ENCODE data around the gene FOXP1. TPM values are rescaled to one million over a fixed set of nuclear protein-coding genes. Genes with fewer than 3 reads are reported as not detected.

FOXP1 gene
- total RNA-seq, 2 experiments from 2014 or later: 493 to 508 TPM

DNA sequence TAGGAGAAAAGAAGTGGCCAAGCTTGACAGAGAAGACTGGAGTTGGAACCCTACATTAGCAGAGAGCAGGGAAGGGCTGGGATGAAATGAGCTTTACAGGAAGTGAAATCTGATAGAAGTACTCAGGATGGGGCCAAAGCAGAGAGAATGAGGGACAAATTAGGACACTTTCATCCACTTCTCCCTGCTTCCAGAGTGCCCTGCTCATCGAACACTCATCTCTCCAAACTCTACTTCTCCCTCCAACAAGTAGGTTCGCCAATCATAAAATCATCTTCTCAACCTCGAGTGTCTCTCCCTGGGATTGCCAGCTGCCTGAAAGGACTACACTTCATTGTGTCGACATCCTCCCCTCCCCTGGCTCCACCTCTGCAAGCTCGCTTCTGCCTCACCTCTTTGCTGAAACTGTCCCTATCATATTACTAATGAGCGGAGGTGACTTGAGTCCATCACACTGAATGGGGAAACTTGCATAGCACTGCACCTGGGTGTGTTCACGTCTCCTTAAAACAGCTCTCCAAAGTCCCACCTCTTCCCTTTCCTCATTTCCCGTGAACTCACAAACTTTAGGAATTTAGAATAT lies 365.8 kb downstream of the FOXP1 start:
- ChIA-PET POLR2A (no interaction called here), CTCF (no interaction called here)
- Histone ChIP-seq H3K4me1 (ENCODE audit: insufficient read depth, low read length) (peaks cover 5% of the 10 kb centered on the region), H3K9me3 (ENCODE audit: control insufficient read depth in 1 of 2, insufficient read depth in 1 of 2, low read length in 2 of 2) (peaks cover 0 to 13% of the 10 kb centered on the region in 2 experiments), H3K4me3 (ENCODE audit: low read length) (no peak overlapping the region), H3K27ac (ENCODE audit: low read depth in 1 of 2, low read length in 2 of 2) (no peak overlapping the region), H3K36me3 (ENCODE audit: insufficient read depth, low read length) (peaks cover 6% of the 10 kb centered on the region), H3K27me3 (ENCODE audit: control insufficient read depth in 1 of 2, insufficient read depth in 2 of 2, low read length in 2 of 2) (no peaks in the 10 kb centered on the region)
- peaks cover 2% of the 10 kb centered on the region for H3K9me3 Mint-ChIP-seq
- peaks cover 68% of the 10 kb centered on the region for H3K36me3 Mint-ChIP-seq (ENCODE audit: low read depth)
- intact Hi-C loops (cut with DNase I, micrococcal nuclease): no loop called here
- TF ChIP-seq, protein P1, sequence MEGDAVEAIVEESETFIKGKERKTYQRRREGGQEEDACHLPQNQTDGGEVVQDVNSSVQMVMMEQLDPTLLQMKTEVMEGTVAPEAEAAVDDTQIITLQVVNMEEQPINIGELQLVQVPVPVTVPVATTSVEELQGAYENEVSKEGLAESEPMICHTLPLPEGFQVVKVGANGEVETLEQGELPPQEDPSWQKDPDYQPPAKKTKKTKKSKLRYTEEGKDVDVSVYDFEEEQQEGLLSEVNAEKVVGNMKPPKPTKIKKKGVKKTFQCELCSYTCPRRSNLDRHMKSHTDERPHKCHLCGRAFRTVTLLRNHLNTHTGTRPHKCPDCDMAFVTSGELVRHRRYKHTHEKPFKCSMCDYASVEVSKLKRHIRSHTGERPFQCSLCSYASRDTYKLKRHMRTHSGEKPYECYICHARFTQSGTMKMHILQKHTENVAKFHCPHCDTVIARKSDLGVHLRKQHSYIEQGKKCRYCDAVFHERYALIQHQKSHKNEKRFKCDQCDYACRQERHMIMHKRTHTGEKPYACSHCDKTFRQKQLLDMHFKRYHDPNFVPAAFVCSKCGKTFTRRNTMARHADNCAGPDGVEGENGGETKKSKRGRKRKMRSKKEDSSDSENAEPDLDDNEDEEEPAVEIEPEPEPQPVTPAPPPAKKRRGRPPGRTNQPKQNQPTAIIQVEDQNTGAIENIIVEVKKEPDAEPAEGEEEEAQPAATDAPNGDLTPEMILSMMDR (IDR thresholded peaks at IDR 0.05): no peak
- peaks cover 79% of the 10 kb centered on the region for H3K4me1 Mint-ChIP-seq (ENCODE audit: low read depth)
- no peak for DNase-seq
- no peak for ATAC-seq (ENCODE audit: poor library complexity)
- H3K4me3 Mint-ChIP-seq: no peak overlapping the region
- peak overlapping the region; percentile 61 for H3K27ac Mint-ChIP-seq
- H3K27me3 Mint-ChIP-seq: no peaks in the 10 kb centered on the region

DNA sequence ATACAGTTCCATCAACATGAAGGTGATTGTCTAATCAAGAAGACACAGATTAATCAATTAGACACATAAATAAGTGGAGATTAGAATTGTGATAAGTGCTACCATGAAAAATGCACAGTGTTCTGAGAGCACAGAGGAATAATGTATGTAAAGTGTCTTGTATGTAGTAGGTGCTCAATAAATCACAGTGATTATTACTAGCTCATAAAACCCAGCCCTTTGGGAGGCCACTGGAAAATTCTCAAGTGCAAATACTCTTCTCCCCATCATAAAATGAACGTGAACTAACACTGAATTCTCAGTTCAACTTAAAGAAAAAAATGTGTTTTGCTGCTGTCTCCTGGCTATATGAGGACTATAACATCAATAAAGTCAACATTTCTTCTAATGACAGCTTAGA lies 368.2 kb downstream of the FOXP1 start:
- Mint-ChIP-seq H3K4me1 (ENCODE audit: low read depth) (peaks cover 87% of the 10 kb centered on the region), H3K36me3 (ENCODE audit: low read depth) (peaks cover 72% of the 10 kb centered on the region), H3K4me3 (no peak overlapping the region), H3K27ac (peak overlapping the region; percentile 50), H3K9me3 (no peaks in the 10 kb centered on the region), H3K27me3 (no peaks in the 10 kb centered on the region)
- TF ChIP-seq, protein P1 (IDR thresholded peaks at IDR 0.05): no peak
- DNase-seq: no peak
- intact Hi-C loops (cut with DNase I, micrococcal nuclease): loop anchor here in 1 of 2 experiments (2.0 kb wide), 1 partner anchor 17 kb away; no protein-coding TSS in a partner anchor
- no peak for ATAC-seq (ENCODE audit: poor library complexity)
- peaks cover 6% of the 10 kb centered on the region for H3K36me3 ChIP-seq (ENCODE audit: insufficient read depth, low read length)
- H3K4me3 ChIP-seq (ENCODE audit: low read length): no peak overlapping the region
- H3K27ac ChIP-seq (ENCODE audit: low read depth in 1 of 2, low read length in 2 of 2): no peak overlapping the region
- ChIA-PET CTCF (no interaction called here), POLR2A (interaction anchor here (0.7 to 1.3 kb wide), 3 partner anchors 84 to 369 kb away, joined by 3 read pairs; no protein-coding TSS in a partner anchor)
- H3K9me3 ChIP-seq (ENCODE audit: control insufficient read depth in 1 of 2, insufficient read depth in 1 of 2, low read length in 2 of 2): no peaks in the 10 kb centered on the region
- peaks cover 7% of the 10 kb centered on the region for H3K4me1 ChIP-seq (ENCODE audit: insufficient read depth, low read length)
- H3K27me3 ChIP-seq (ENCODE audit: control insufficient read depth in 1 of 2, insufficient read depth in 2 of 2, low read length in 2 of 2): no peaks in the 10 kb centered on the region

DNA sequence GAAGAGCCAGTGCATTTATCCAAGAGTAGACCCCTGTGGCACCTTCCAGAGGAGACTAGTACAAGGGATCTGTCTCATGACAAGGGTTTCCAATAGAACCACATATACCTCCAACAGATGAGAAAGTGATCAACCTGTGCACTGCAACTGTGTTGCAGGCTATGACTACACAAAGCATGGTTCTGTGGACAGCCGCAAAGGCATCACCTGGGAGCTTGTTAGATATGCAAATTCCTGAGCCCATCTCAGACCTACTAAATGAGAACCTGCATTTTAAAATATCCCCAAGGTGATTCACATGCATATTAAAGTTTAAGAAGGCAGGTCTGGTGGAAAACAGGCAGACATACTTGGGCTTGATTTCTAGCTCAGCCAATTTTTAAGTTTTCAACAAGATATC lies 368.7 kb downstream of the FOXP1 start:
- intact Hi-C loops (cut with DNase I, micrococcal nuclease): loop anchor here in 1 of 2 experiments (2.0 kb wide), 1 partner anchor 16 kb away; no protein-coding TSS in a partner anchor
- H3K9me3 Mint-ChIP-seq: no peaks in the 10 kb centered on the region
- CTCF ChIA-PET: no interaction called here
- no peaks in the 10 kb centered on the region for H3K27me3 Mint-ChIP-seq
- peak overlapping the region; percentile 50 for H3K27ac Mint-ChIP-seq
- no peaks in the 10 kb centered on the region for H3K27me3 ChIP-seq (ENCODE audit: control insufficient read depth in 1 of 2, insufficient read depth in 2 of 2, low read length in 2 of 2)
- peaks cover 7% of the 10 kb centered on the region for H3K4me1 ChIP-seq (ENCODE audit: insufficient read depth, low read length)
- DNase-seq (no peak), ATAC-seq (ENCODE audit: poor library complexity) (no peak)
- H3K27ac ChIP-seq (ENCODE audit: low read depth in 1 of 2, low read length in 2 of 2): no peak overlapping the region
- H3K4me3 ChIP-seq (ENCODE audit: low read length): no peak overlapping the region
- peaks cover 87% of the 10 kb centered on the region for H3K4me1 Mint-ChIP-seq (ENCODE audit: low read depth)
- H3K36me3 Mint-ChIP-seq (ENCODE audit: low read depth): peaks cover 68% of the 10 kb centered on the region
- POLR2A ChIA-PET: interaction anchor here (0.7 to 1.2 kb wide), 2 partner anchors 124 to 369 kb away, joined by 3 read pairs; no protein-coding TSS in a partner anchor
- H3K4me3 Mint-ChIP-seq: no peak overlapping the region
- TF ChIP-seq, protein P1 (IDR thresholded peaks at IDR 0.05): no peak
- peaks cover 6% of the 10 kb centered on the region for H3K36me3 ChIP-seq (ENCODE audit: insufficient read depth, low read length)
- no peaks in the 10 kb centered on the region for H3K9me3 ChIP-seq (ENCODE audit: control insufficient read depth in 1 of 2, insufficient read depth in 1 of 2, low read length in 2 of 2)
